HK-2 (cell line): ENCODE results near the gene THRB.

ENCODE experiments used
- DNase-seq: peaks from one replicate; pipeline ENCODE4 v3.0.0-alpha.2; 2018; ENCODE audit not compliant: unreplicated experiment

Gene THRB

DNA sequence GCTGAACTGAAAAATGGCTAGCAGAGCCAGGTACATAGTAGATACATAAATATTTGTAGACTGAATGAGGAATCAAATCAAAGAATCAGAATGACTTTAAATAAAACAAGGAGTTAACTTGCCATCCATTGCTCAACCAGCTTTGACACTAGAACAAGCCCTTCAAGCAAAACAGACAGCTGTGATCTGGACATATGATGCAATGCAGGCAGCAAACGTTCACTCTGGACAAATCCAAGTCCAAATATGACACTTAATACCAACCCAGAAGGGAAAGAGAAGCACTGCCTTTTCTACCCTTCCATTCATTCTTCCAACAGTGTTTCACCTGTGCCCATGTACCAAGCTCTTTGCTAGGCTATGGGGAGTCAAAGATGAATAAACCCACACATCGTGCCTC, 4.5 kb downstream of the THRB start:
- no peak for DNase-seq

DNA sequence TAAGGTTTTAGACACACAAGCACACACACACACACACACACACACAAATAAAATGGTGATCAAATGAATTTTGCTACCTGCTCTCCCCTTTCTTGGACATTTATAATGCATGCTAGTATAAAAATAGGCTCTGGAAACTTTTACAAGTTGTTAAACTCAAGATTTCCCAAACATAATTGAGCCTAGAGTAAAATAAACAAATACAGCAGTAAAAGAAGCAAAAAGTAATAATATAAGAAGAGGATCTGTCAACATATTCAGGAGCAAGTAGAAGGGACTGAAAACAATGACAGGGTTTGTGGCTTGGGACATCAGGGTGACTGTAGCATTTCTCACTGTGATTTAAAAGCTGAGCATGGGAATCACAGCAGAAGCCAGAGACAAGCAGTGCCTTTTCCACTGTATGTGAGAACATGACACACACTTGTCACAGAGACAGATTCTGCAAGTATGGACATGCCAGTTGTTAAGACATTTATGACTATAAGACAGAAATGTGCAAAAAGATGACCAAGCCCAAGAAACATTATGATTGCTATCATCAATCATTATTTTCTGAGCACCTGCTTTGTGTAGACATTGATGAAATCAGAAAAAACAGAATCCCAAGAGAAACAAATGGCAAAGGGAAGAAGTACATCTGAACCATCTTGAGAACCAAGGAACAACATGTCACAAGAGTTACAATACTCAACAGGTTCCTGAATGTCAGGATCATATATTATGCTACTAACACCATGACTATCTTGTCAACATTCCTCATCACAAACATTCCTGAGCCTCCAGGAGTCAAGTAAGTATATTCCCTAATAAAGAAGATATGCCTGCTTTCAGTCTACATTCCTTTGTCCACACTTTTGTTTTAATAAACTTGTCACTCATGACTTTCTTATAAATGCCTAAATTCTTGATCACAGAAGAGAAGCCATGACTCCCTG, 7.1 kb downstream of the THRB start:
- no peak for DNase-seq

DNA sequence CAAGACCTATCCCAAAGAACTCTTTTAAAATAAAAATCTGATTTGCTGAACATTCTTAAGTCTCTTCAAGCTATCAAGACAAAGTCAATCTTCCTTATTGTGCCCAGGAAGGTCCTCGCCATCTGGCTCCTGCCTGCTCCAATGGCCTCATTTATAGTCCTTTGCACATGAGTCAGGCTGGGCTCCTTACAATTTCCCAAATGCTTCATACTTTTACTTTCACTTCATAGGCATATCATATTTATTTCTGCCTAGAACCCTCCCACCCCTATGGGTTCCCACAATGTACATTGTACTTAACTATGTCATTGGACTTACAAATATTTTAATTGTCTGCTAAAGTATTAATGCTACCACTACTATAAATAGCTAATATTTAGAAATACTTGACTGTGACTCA, 9.1 kb downstream of the THRB start:
- DNase-seq = no peak

DNA sequence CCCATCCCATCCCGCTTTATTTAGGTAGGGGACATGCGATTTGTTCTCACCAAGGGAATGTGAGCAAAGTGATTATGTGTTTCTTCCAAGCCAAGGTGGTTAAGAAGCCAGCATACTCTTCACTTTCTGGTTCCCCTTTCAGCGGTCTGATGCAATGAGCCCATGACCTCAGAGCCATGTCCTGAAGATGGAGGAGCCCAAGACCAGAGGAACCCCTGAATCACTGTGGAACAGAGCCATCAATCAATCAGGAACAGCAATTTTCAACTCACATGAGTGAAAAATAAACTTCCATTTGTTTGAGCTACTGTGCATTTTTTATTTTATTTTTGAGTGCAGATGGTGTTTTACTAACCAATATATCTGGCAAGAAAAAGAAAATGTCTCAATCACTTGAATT, 10.8 kb downstream of the THRB start:
- no peak for DNase-seq

DNA sequence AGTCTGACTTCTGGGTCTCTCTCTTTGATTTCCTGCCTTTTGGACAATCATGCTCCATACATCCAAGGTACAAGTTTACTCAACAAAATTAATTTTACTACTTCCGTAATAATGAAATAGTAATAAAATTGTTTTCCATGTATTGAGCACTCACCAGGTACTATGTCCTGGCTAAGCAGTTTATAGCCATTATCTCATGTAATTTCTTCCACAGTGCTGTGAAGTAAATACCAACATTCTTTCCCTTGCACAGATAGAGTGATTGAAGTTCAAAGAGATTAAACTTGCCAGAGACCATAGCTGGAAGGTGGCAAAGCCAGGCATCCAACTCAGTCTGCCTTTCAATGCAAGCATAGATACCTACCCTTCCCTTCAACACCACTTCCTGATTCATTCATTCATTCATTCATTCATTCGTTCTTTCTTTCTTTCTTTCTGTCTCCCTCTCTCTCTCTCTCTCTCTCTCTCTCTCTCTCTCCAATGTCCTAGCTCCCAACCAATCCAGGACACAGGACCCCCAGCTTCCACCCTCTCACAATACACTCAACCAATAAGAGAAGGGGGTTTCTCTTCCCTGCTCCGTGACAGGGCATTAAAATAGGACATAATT, 12.4 kb downstream of the THRB start:
- DNase-seq = no peak

DNA sequence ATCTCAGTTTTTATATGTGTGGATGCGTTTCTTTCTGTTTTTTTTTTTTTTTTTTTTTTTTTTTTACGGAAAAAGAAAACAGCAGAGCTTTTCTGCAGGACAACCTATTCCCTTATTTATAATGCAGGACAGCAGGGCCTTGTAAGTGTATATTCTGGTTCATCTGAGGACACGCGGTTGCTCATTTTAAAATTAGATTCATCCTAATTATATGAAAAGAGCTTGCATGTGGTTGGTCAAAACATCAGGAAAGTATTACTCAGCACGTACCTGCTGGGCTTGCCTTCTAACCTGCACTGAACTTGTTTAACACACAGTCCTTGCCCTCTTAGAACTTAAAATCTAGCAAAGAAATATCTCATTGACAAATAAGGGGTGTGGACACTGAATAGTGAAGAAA, 13.5 kb downstream of the THRB start:
- no peak for DNase-seq

DNA sequence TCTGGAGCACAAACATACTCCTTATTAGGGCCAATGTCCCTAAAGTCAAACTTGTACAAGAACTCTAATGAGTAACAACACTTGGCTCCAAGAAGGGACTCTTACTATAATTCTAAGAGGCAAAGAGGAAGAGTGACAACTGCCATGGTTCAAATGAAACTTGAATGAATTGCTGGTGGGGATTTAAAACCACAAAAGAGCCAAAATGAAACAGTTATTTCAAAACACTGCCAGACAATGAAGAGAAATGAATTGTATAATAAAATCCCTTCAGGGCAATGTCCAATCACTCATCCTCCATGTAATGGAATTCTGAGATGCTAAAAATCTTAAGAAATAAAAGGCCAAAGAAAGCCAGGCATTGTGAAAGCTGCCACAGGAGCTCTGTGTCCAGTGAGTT, 14.2 kb downstream of the THRB start:
- DNase-seq = no peak

DNA sequence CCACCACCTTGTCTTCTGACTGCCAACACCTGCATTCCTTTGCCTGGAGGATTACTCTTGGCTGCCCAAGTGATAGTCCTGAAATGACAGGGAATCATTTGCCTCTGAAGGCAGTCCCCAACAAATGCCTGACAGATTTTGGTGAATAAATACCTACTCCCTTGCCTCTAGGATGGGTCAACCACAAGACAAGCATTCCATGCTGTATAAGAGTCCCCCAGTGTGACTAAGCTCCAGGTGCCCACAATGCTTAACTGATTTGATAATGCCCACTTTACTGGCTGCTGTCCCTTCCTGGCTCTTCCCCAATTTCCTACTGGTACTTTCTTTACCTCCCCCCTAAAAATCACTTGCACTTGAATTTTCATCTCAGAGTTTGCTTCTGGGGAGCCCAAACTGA, 14.8 kb downstream of the THRB start:
- DNase-seq = no peak

DNA sequence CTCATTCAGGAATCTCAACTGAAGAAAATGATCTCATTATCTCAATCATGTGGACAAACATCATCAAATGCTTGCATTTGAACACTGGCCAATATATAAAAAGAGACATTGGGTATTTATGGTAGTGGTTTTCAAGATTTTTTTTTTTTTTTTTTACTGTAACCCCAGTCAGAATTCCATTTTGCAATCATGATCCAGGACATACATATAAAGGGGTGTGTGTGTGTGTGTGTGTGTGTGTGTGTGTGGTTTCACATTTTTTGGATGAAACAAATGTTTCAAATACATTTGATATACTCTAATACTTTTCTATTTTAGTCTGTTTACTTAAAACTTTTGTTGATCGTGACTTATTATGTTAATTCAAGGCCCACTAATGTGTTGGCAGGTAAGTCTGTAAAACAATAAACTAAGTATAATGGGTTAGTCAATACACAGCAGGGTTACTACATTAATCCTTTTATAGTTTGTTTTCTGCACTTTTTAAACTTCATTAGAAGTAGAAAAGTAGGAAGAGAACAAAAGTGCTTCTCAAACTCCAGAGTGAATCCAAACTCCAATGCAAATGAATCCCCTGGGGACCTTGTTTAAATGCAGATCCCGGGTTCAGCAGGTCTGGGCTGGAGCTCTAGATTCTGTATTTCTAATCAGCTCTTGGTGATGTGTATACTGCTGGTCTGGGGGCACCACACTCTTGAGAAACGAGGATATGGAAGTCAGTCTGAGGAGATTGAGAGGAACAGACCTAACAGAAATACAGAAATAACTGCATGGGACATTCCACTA, 17.6 kb downstream of the THRB start:
- no peak for DNase-seq

DNA sequence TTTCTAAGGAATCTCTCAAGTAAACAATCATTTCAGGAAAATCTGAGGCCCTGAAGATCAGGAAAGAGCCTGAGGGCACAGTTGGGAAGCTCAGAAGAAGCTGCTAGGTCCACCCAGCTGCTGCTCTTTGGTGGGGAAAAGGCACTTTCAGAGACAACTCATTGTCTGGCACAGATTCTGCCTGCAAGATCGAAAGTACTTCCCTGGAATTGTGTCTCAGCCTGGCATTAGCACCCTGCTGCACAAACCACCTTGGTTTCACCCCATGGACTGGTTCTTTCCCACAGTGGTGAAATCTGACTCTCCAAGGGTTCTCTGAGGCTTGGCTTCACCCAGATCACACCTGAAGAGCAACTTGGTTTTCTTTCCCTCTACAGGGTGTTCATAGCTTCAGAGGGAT, 18.7 kb downstream of the THRB start:
- no peak for DNase-seq

DNA sequence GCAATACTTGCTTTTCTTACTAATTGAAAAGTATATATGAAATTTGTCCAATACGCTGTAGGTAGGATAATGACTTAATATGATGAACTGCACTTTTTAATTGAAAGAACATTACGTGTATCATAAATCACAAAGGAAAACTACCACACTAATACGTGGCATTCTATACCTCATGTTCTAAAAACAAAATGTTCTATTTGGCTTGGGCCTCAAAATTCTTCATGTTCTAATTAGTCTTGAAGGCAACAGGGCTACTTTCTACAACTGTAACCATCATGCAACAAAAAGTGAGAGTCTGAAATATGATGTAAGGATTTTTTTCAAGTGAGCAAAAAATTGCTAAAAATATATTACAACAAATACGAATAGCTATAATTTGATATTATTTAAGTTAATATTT, 19.8 kb downstream of the THRB start:
- no peak for DNase-seq

DNA sequence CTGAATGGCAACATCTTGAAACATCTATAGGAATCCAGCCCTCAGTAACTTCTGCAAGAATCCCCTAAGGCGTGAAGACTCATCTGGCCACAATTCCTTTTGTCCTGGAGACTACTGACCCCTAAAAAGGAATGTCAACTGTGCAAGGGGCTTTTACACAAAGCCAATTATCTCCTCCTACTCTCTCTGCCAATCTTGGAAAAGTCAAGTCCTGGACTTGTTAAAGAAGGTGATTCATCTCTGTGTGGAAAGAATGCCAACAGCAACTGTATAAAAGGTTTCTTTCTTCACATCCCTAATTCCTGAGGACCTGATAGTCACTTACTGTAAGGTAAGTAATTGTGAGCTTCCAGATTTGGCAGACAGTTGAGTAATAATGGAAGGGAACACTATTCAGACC, 22.3 kb downstream of the THRB start:
- no peak for DNase-seq

DNA sequence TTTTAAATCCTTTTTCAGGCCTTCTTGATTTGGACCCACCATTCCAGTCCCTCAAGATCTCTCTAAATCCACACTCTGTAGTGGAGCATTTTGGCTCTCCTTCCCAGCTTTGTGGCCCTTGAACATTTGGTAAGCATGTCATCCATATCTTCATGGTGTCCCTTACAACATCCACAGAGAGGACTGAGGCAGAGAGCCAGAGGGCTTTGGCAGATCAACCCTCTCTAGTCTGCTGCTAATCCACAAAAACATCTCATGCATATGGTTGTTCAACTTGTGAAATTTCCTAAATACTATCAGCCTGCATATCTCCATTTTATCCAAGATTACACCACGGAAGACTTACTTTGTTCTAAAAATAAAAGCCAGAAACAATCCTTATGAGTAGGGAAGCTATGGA, 23.2 kb downstream of the THRB start:
- no peak for DNase-seq

DNA sequence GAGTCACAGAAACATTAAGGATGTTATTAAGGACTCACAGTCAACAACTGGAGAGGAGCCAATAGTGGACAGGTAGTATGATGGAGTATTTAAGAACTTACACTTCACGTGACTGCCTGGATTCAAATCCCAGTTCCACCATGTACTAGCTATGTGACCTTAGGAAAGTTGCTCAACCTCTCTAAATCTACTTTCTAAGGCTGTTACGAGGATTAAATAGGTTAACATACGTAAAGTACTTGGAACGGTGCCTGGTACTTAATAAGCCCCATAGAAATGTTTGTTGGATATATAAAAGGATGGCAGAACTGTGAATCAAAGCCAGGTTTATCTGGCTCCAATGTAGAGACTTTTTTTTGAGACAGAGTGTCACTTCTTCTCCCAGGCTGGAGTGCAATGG, 24.4 kb downstream of the THRB start:
- no peak for DNase-seq

DNA sequence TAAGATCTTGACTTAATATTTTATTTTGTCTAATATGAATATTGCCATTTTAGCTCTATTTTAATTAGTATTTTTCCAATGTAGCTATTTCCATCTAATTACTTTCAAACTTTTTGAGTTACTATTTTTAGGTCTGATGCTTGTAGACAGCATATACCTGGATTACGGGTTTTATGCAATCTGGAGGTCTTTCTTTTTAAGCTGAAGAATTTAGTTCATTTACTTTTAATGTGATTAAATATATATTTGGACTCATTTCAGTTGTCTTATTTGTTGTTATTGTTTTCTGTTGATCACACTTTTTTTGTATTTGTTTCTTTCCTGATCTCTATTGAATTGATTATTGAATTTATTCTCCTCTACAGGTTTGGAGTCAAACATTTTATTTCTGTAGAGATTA, 30.3 kb downstream of the THRB start:
- DNase-seq = no peak

DNA sequence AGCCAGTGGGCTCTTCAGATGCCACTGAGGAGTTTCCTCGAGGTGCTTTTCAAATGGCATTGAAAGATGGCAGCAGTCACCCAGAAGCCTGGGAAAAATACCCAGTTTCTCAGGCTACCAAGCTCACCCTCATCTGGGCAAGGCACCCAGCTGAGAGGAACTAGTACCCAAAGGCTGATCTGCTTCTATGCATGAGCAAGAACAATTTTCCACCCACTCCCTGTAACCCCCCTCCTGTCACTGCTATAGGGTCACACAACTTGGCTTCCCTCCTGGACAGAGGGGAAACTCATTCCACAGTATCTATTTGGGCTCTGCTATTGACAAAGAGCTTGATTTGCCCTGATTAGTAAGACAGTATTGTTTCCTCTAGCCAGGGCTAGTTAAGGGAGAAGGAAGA, 31.9 kb downstream of the THRB start:
- no peak for DNase-seq

DNA sequence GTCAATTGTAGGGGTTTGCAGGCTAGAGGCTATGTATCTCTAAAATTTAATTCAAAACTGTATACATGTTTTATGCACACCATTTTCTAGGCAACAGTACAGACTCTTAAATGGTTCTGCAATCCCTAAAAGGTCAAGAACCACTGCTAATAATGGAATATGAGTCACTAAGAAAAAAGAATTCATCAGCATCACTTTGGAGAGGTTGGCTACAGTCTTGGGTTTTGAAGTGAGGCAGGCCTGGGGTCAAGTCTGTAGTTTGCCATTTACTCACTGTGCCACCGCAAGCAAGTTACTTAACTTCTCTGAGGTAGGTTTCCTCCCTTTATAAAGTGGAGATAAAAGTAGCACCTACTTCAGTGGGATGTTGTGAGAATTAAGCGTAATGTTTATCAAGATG, 33.7 kb downstream of the THRB start:
- DNase-seq = no peak

DNA sequence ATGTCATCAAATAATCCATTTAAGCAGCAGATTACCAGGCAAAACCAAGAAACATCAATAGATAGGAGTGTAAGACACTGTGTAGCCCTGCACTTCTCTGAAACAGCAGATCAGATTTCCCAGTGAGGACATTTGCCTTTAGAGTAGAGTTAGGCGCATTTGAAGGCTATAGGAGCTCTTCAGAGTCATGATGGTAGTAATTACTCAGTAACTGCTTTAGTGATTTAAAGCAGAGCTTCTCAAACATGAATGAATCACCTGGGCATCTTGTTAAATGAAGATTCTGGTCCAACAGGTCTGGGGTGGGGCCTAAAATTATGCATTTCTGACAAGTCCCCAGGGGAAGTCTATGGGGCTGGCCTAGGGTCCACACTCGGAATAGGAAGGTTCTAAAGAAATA, 36.9 kb downstream of the THRB start:
- no peak for DNase-seq

DNA sequence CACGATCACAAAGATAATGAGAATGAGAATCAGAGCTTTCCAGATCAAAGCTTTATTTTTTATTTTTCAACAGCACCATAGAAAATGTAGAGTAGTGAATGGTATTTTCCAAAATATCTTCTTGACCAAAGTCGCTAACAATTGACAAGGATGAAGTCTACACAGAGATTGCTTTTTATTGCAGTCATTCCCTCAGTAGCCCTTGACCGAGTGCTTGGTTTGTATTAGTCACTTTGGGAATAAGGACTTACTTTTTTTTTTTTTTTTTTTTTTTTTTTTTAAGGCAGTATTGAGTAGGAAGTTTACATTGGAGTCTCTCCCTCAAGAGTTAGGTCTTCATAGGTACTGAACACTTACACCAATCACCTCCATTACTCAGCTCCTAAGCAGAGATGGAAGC, 39.8 kb downstream of the THRB start:
- DNase-seq = no peak

DNA sequence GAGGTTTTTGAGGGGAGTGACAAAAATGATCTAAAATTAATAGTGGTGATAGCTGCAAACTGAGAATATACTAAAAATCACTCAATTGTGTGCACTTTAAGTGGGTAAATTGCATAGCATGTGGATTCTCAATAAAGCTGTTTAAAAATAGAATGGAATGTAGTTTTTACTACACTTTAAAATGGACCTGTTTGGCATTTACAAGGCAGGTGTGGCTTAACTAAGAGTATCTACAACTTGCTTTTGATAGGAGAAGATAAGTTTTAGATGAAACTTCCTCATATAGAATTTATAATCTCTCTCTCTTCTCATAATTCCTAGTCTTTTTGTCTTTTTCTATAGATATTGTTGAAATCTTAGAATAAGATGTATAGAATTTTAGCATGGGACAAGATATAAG, 40.3 kb downstream of the THRB start:
- DNase-seq = no peak

DNA sequence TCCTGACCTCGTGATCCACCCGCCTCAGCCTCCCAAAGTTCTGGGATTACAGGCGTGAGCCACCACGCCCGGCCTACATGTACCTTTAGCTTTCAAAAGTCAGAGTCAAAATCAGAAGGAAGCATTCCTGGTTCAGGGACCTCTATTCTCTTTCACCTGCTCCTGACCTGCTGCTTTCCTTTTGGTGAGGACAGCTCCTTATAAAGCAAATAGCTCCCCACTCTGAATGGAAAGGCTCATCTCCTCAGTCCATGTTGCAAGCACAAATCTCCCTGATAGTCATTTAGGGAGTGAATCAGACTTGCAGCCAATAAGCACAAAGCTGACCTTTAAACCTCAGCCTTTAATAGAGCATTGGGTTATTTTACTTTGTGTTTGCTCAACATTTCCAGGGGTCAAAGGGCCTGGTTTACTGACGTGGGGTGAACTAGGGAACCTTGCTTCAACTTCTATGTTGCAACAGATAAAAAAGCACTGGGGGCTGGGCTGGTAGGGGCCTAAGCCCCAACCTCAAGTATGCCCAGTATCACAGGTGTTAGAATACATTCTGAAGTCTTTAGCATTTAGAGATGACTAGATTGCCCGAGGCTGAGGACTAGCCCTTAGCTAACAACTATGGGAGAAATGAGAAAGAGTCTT, 43.1 kb downstream of the THRB start:
- no peak for DNase-seq

DNA sequence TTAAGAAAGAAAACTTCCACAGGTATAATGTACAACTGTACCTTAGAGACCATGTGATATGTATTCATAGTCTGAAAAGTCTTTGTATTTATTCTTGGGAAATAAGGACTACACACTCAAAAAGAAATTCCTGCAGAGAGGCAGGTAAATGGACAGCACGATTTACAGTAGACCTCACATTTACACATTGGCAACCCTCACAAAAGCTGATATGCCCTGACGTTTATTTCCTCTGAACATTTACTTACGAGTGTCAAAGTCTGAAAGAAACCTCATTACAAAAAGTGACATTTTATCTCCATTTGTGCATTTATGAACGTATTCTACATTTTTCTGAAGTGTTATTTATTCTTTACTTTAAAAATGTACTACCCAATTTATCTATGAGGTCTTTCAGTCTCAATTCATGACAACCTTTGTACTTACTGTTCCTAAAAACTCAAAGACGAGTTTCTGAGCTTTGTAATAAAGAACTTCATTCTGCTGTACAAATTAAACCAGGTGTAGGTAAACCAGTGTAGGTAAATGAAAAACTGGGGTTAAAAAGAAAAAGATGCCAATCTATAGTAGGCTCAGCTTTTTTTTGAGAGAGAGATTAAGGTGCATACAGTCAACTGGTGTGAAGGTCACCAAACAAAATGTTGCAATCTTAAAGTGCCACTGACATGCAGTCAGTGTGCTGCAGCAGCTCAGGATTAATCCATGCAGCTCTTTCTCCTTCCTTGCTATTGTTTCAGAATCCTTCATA, 44.3 kb downstream of the THRB start:
- DNase-seq = no peak
